OCI-LY7 (cell line): ENCODE results near the gene ICE1. TPM values are rescaled to one million over a fixed set of nuclear protein-coding genes. Genes with fewer than 3 reads are reported as not detected.
A peak's percentile ranks its signal among the peaks of the same experiment; 100 is the strongest.

ENCODE experiments used
- BruUV-seq: library from RNA; stranded (reverse); fragments of 400-500 nt; replicated peaks from 2 replicates; lab custom pipeline; 2021; lab: Mats Ljungman, UMichigan
- CTCF ChIA-PET: fragments of 300-600 bp; sonication (Branson Sonifier 250); formaldehyde crosslinking; loops from one replicate; lab custom pipeline; 2022; ENCODE audit warnings: antibody characterized with exemption; ENCODE audit not compliant: unreplicated experiment; lab: Charles Lee
- POLR2A ChIA-PET: fragments of 300-600 bp; sonication (Branson Sonifier 250); formaldehyde crosslinking; loops from one replicate; lab custom pipeline; 2022; ENCODE audit warnings: antibody characterized with exemption; lab: Charles Lee
- DNase-seq: peaks from one replicate; pipeline ENCODE4 v3.0.0-alpha.2; 2015; ENCODE audit warnings: low spot score
- H2AFZ ChIP-seq: fragments of 200-600 bp; sonication (generic), shearing (Covaris generic); 2 replicates; pipeline ENCODE4 v1.6.1; 2014; ENCODE audit warnings: mild to moderate bottlenecking, antibody characterized with exemption, low read length, moderate library complexity
- H3K27ac ChIP-seq: fragments of 200-600 bp; sonication (generic); 2 replicates; pipeline ENCODE4 v1.5.1; 2014; ENCODE audit warnings: mixed run types, low read depth, mild to moderate bottlenecking, moderate library complexity, low read length, inconsistent platforms; ENCODE audit not compliant: poor library complexity, severe bottlenecking
- H3K36me3 ChIP-seq: fragments of 200-600 bp; sonication (generic); 2 replicates; pipeline ENCODE4 v1.6.1; 2014; ENCODE audit warnings: mild to moderate bottlenecking, antibody characterized with exemption, low read length, moderate library complexity, mixed read lengths; ENCODE audit not compliant: insufficient read depth
- H3K4me1 ChIP-seq: fragments of 200-600 bp; sonication (generic); 2 replicates; pipeline ENCODE4 v1.5.1; 2014; ENCODE audit warnings: mild to moderate bottlenecking, low read length; ENCODE audit not compliant: insufficient read depth, poor library complexity, severe bottlenecking
- H3K4me2 ChIP-seq: fragments of 200-600 bp; sonication (generic); 2 replicates; pipeline ENCODE4 v1.6.1; 2014; ENCODE audit warnings: mild to moderate bottlenecking, low read length
- H3K4me3 ChIP-seq: fragments of 200-600 bp; sonication (generic); 2 replicates; pipeline ENCODE4 v1.5.1; 2014; ENCODE audit warnings: mild to moderate bottlenecking, low read depth, low read length; ENCODE audit not compliant: poor library complexity, severe bottlenecking
- H3K79me2 ChIP-seq: fragments of 200-600 bp; sonication (generic); 2 replicates; pipeline ENCODE4 v1.6.1; 2016; ENCODE audit warnings: low read depth, mild to moderate bottlenecking, low read length, moderate library complexity, mixed read lengths; ENCODE audit not compliant: insufficient read depth
- H3K9me2 ChIP-seq: fragments of 200-600 bp; sonication (generic); 2 replicates; pipeline ENCODE4 v1.6.1; 2016; ENCODE audit warnings: mild to moderate bottlenecking, low read length, mixed read lengths; ENCODE audit not compliant: insufficient read depth
- H3K9me3 ChIP-seq: fragments of 200-600 bp; sonication (generic); 2 replicates; pipeline ENCODE4 v1.6.1; 2014; ENCODE audit warnings: mild to moderate bottlenecking, mixed run types, low read length, mixed read lengths
- H4K20me1 ChIP-seq: fragments of 200-600 bp; sonication (generic); 2 replicates; pipeline ENCODE4 v1.6.1; 2014; ENCODE audit warnings: mild to moderate bottlenecking, antibody characterized with exemption, low read length, moderate library complexity, mixed read lengths; ENCODE audit not compliant: insufficient read depth
- CTCF ChIP-seq: fragments of 200-600 bp; sonication (generic); conservative IDR thresholded peaks from 2 replicates; pipeline ENCODE4 v1.5.1; 2014; ENCODE audit warnings: mild to moderate bottlenecking, antibody characterized with exemption, low read length, moderate library complexity, mixed read lengths
- EZH2phosphoT487 ChIP-seq: fragments of 200-600 bp; sonication (generic); IDR thresholded peaks from 2 replicates; pipeline ENCODE4 v1.6.1; 2018; ENCODE audit warnings: low read depth, borderline replicate concordance, mild to moderate bottlenecking, mixed run types, antibody characterized with exemption, low read length, moderate library complexity, mixed read lengths
- intact Hi-C: fragments of 100-400 bp; cut with micrococcal nuclease; formaldehyde crosslinking; loops from one replicate; pipeline ENCODE4 v1.10.0; 2022; ENCODE audit not compliant: unreplicated experiment
- total RNA-seq, 2 experiments: library from RNA; depleted of rRNA in 1 of 2; stranded (reverse); fragments of >200 nt in 1 of 2; shearing (Covaris generic) in 1 of 2; gene quantifications; 2 replicates each; pipeline ENCODE4 v1.2.3, GENCODE V29; 2014 to 2022

Gene ICE1
- total RNA-seq, 2 experiments from 2014 or later: 25.2 to 28.0 TPM

GRCh38 chr5:5523066-5523505 lies 100.6 kb downstream of the ICE1 start:
- Histone ChIP-seq H3K4me3 (no peak overlapping the region), H3K4me2 (no peak overlapping the region), H3K36me3 (no peaks in the 10 kb centered on the region), H2AFZ (no peak overlapping the region), H3K27ac (no peak overlapping the region), H3K9me2 (no peaks in the 10 kb centered on the region), H3K4me1 (no peaks in the 10 kb centered on the region), H4K20me1 (no peaks in the 10 kb centered on the region), H3K9me3 (no peaks in the 10 kb centered on the region), H3K79me2 (no peaks in the 10 kb centered on the region)
- BruUV-seq: no TSS peak
- DNase-seq: peak; percentile 8
- intact Hi-C loops: no loop called here
- TF ChIP-seq EZH2phosphoT487: no peak
- no peak for TF ChIP-seq CTCF
- ChIA-PET POLR2A (no interaction called here), CTCF (no interaction called here)

GRCh38 chr5:5524327-5524726 lies 101.8 kb downstream of the ICE1 start:
- CTCF ChIA-PET: no interaction called here
- intact Hi-C loops: no loop called here

More at GRCh38 chr5:5524327-5524726, 101.8 kb downstream of the ICE1 start:
- POLR2A ChIA-PET: no interaction called here
- no peaks in the 10 kb centered on the region for H4K20me1 ChIP-seq
- H3K9me2 ChIP-seq: no peaks in the 10 kb centered on the region
- no peak overlapping the region for H3K4me3 ChIP-seq
- H3K79me2 ChIP-seq: no peaks in the 10 kb centered on the region
- TF ChIP-seq EZH2phosphoT487 (no peak), CTCF (no peak)
- no peak overlapping the region for H2AFZ ChIP-seq
- no peak for DNase-seq
- BruUV-seq: no TSS peak
- H3K4me1 ChIP-seq: no peaks in the 10 kb centered on the region
- H3K27ac ChIP-seq: no peak overlapping the region
- H3K9me3 ChIP-seq: no peaks in the 10 kb centered on the region
- no peaks in the 10 kb centered on the region for H3K36me3 ChIP-seq
- no peak overlapping the region for H3K4me2 ChIP-seq
